ENCODE data around the gene APP. TPM values are rescaled to one million over a fixed set of nuclear protein-coding genes. Genes with fewer than 3 reads are reported as not detected.
A peak's percentile ranks its signal among the peaks of the same experiment; 100 is the strongest.

APP gene
- total and polyA plus RNA-seq, 12 donors, result 106 to 434 (median 389) TPM

- intact Hi-C loops (cut with DNase I), result loop anchor here in 8 of 10 donors (2.0 to 10.0 kb wide), 5 partner anchors 42 to 277 kb away; partner anchors contain the start of gene APP (in 6 of the 8)
- Histone ChIP-seq H3K27ac (peak overlapping the region in 2 of 10 donors; percentile 5 to 9), H3K9me3 (peaks cover 0 to 6% (median 0%) of the 10 kb centered on the region in 11 donors), H3K4me1 (peaks cover 0 to 45% (median 13%) of the 10 kb centered on the region in 9 donors), H3K4me3 (no peak overlapping the region), H3K36me3 (peaks cover 0 to 57% (median 17%) of the 10 kb centered on the region in 9 donors), H3K27me3 (no peaks in the 10 kb centered on the region)
- TF ChIP-seq, protein P1, sequence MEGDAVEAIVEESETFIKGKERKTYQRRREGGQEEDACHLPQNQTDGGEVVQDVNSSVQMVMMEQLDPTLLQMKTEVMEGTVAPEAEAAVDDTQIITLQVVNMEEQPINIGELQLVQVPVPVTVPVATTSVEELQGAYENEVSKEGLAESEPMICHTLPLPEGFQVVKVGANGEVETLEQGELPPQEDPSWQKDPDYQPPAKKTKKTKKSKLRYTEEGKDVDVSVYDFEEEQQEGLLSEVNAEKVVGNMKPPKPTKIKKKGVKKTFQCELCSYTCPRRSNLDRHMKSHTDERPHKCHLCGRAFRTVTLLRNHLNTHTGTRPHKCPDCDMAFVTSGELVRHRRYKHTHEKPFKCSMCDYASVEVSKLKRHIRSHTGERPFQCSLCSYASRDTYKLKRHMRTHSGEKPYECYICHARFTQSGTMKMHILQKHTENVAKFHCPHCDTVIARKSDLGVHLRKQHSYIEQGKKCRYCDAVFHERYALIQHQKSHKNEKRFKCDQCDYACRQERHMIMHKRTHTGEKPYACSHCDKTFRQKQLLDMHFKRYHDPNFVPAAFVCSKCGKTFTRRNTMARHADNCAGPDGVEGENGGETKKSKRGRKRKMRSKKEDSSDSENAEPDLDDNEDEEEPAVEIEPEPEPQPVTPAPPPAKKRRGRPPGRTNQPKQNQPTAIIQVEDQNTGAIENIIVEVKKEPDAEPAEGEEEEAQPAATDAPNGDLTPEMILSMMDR (IDR thresholded peaks at IDR 0.05), result peak; percentile 47 to 78 (median 64)
- WGBS, 2 donors, result 29 to 35% methylated on average over 6 of the region's 6 CpGs
- ATAC-seq, result peak in 7 of 8 donors; percentile 63 to 79 (median 76)
- DNase-seq, result no peak
Observed at GRCh38 chr21:25895565-25896205, 274.9 kb downstream of the APP start.

- Histone ChIP-seq H3K9me3 (peaks cover 0 to 6% (median 0%) of the 10 kb centered on the region in 11 donors), H3K36me3 (peaks cover 0 to 81% (median 17%) of the 10 kb centered on the region in 9 donors), H3K27ac (no peak overlapping the region), H3K4me3 (no peak overlapping the region), H3K4me1 (peaks cover 0 to 35% (median 4%) of the 10 kb centered on the region in 9 donors), H3K27me3 (no peaks in the 10 kb centered on the region)
- ATAC-seq (no peak), DNase-seq (no peak)
- TF ChIP-seq, protein P1 (IDR thresholded peaks at IDR 0.05), result no peak
- WGBS, 2 donors, result 92 to 97% methylated on average over 1 of the region's 1 CpG
- intact Hi-C loops (cut with DNase I), result loop anchor here in 2 of 10 donors (5.0 to 10.0 kb wide), 3 partner anchors 112 to 289 kb away; partner anchors contain the start of gene APP (in 1 of the 2)
Observed at GRCh38 chr21:25893191-25893590, 277.4 kb downstream of the APP start.

GRCh38 chr21:25891596-25891995, 279.0 kb downstream of the APP start:
- no peak for ATAC-seq
- H3K4me1 ChIP-seq, result peaks cover 0 to 34% (median 8%) of the 10 kb centered on the region in 9 donors
- H3K27me3 ChIP-seq, result no peaks in the 10 kb centered on the region
- H3K9me3 ChIP-seq, result peaks cover 0 to 6% (median 0%) of the 10 kb centered on the region in 11 donors
- WGBS, 2 donors, result 95 to 96% methylated on average over 5 of the region's 5 CpGs
- intact Hi-C loops (cut with DNase I), result loop anchor here in 2 of 10 donors (5.0 to 10.0 kb wide), 3 partner anchors 113 to 291 kb away; partner anchors contain the start of gene APP (in 1 of the 2)
- no peak for DNase-seq
- peaks cover 0 to 85% (median 9%) of the 10 kb centered on the region in 9 donors for H3K36me3 ChIP-seq
- TF ChIP-seq, protein P1 (IDR thresholded peaks at IDR 0.05), result no peak
- H3K27ac ChIP-seq, result no peak overlapping the region
- no peak overlapping the region for H3K4me3 ChIP-seq

- TF ChIP-seq, protein P1 (IDR thresholded peaks at IDR 0.05), result no peak
- ATAC-seq, result peak in 3 of 8 donors; percentile 28 to 79 (median 49)
Observed at GRCh38 chr21:25890001-25890400, 280.6 kb downstream of the APP start.

More at GRCh38 chr21:25890001-25890400, 280.6 kb downstream of the APP start:
- 68 to 82% methylated on average over 2 of the region's 2 CpGs for WGBS, 2 donors
- no peak overlapping the region for H3K27ac ChIP-seq
- intact Hi-C loops (cut with DNase I), result loop anchor here in 2 of 10 donors (5.0 to 10.0 kb wide), 3 partner anchors 115 to 292 kb away; partner anchors contain the start of gene APP (in 1 of the 2)
- peaks cover 0 to 6% (median 0%) of the 10 kb centered on the region in 11 donors for H3K9me3 ChIP-seq
- H3K4me1 ChIP-seq, result peaks cover 0 to 36% (median 12%) of the 10 kb centered on the region in 9 donors
- H3K36me3 ChIP-seq, result peaks cover 0 to 77% (median 8%) of the 10 kb centered on the region in 9 donors
- H3K27me3 ChIP-seq, result no peaks in the 10 kb centered on the region
- H3K4me3 ChIP-seq, result no peak overlapping the region
- no peak for DNase-seq
